NCI-H1417 treated with DMSO at 0.1 percent for 48 hours (cell line): ENCODE data around the gene NUDCD3.

Experiments used
- DNase-seq: peaks from one replicate; lab custom pipeline; 2025; lab: John Stamatoyannopoulos, UW

Gene NUDCD3

GRCh38 chr7:44400033-44400511 is 90.4 kb downstream of the NUDCD3 start:
- no peak for DNase-seq

- DNase-seq: no peak
These were observed 91.4 kb downstream of the NUDCD3 start for GRCh38 chr7:44398953-44399574.

GRCh38 chr7:44398511-44398911 is 91.9 kb downstream of the NUDCD3 start:
- no peak for DNase-seq

- no peak for DNase-seq
These were observed 93.4 kb downstream of the NUDCD3 start for GRCh38 chr7:44396931-44397545.

GRCh38 chr7:44396496-44396895 is 94.0 kb downstream of the NUDCD3 start:
- no peak for DNase-seq

- peak; percentile 50 for DNase-seq
These were observed 95.4 kb downstream of the NUDCD3 start for GRCh38 chr7:44395067-44395466.

- DNase-seq: no peak
These were observed 95.8 kb downstream of the NUDCD3 start for GRCh38 chr7:44394636-44395035.

- DNase-seq: no peak
These were observed 96.4 kb downstream of the NUDCD3 start for GRCh38 chr7:44394112-44394447.

GRCh38 chr7:44393238-44394111 is 97.0 kb downstream of the NUDCD3 start:
- DNase-seq: no peak

GRCh38 chr7:44392618-44393010 is 97.8 kb downstream of the NUDCD3 start:
- no peak for DNase-seq

GRCh38 chr7:44391746-44392617 is 98.5 kb downstream of the NUDCD3 start:
- no peak for DNase-seq

- peak; percentile 34 for DNase-seq
These were observed 99.3 kb downstream of the NUDCD3 start for GRCh38 chr7:44391171-44391570.

- DNase-seq: no peak
These were observed 99.8 kb downstream of the NUDCD3 start for GRCh38 chr7:44390701-44391100.

GRCh38 chr7:44388089-44388970 is 102.1 kb downstream of the NUDCD3 start:
- no peak for DNase-seq

GRCh38 chr7:44387389-44387788 is 103.1 kb downstream of the NUDCD3 start:
- DNase-seq: no peak

- no peak for DNase-seq
These were observed 104.1 kb downstream of the NUDCD3 start for GRCh38 chr7:44386139-44386913.

- DNase-seq: no peak
These were observed 104.9 kb downstream of the NUDCD3 start for GRCh38 chr7:44385434-44386138.

GRCh38 chr7:44384586-44385433 is 105.6 kb downstream of the NUDCD3 start:
- DNase-seq: no peak

- no peak for DNase-seq
These were observed 106.9 kb downstream of the NUDCD3 start for GRCh38 chr7:44383566-44383965.
